ENCODE results near the gene METTL25.

- TF ChIP-seq SUZ12 (IDR thresholded peaks at IDR 0.05; ENCODE audit: unreplicated experiment) (no peak), MYC (IDR thresholded peaks at IDR 0.05; ENCODE audit: insufficient read depth, insufficient read length, insufficient replicate concordance, low read length, severe bottlenecking) (no peak), FOXM1 (IDR thresholded peaks at IDR 0.05; ENCODE audit: low read depth, low read length) (no peak), REST (IDR thresholded peaks at IDR 0.05; ENCODE audit: low read depth, low read length) (no peak), CTCF (IDR thresholded peaks at IDR 0.05 in 2 of 3, conservative IDR thresholded peaks at IDR 0.05 in 1 of 3; ENCODE audit: control insufficient read depth in 2 of 3, extremely low read depth in 1 of 3, insufficient read depth in 1 of 3, low read depth in 3 of 3, low read length in 3 of 3) (no peak), BACH1 (IDR thresholded peaks at IDR 0.05; ENCODE audit: borderline replicate concordance) (no peak), TCF12 (IDR thresholded peaks at IDR 0.05; ENCODE audit: low read depth, low read length) (no peak), BCL11A (IDR thresholded peaks at IDR 0.05; ENCODE audit: low read depth, low read length) (no peak), HDGF (IDR thresholded peaks at IDR 0.05) (no peak), USF2 (IDR thresholded peaks at IDR 0.05; ENCODE audit: borderline replicate concordance, low read depth, low read length) (no peak), EZH2 (IDR thresholded peaks at IDR 0.05; ENCODE audit: borderline replicate concordance, control insufficient read depth, low read depth, low read length) (no peak), NR2C2 (IDR thresholded peaks at IDR 0.05; ENCODE audit: borderline replicate concordance, control insufficient read depth, insufficient read length, low read depth) (no peak), NFYA (IDR thresholded peaks at IDR 0.05; ENCODE audit: borderline replicate concordance, low read depth, low read length) (no peak)
Measured at GRCh38 chr12:82415402-82415801, 57.1 kb downstream of the METTL25 start.

Measured in GM12878 (cell line).